ENCODE data around the gene DNAJB2.

DNAJB2 gene

DNA sequence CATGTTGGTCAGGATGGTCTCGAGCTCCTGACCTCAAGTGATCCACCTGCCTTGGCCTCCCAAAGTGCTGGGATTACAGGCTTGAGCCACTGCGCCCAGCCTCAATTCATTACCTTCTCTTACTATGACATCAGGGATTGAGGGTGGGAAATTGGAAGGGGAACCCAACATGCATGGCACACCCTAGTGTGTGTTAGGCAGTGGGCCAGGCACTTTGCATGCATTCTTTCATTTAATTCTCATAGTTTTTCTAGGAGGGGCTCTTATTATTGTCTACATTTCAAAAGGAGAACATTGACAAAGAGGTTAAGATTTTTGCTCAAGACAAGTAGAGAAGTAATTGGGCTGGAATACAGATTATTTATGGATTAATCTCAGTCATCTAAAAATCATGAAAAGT is 10.9 kb upstream of the DNAJB2 start:
- TF ChIP-seq EZH2phosphoT487 (IDR thresholded peaks at IDR 0.05; ENCODE audit: borderline replicate concordance, low read length) = no peak
- TF ChIP-seq, protein P1, sequence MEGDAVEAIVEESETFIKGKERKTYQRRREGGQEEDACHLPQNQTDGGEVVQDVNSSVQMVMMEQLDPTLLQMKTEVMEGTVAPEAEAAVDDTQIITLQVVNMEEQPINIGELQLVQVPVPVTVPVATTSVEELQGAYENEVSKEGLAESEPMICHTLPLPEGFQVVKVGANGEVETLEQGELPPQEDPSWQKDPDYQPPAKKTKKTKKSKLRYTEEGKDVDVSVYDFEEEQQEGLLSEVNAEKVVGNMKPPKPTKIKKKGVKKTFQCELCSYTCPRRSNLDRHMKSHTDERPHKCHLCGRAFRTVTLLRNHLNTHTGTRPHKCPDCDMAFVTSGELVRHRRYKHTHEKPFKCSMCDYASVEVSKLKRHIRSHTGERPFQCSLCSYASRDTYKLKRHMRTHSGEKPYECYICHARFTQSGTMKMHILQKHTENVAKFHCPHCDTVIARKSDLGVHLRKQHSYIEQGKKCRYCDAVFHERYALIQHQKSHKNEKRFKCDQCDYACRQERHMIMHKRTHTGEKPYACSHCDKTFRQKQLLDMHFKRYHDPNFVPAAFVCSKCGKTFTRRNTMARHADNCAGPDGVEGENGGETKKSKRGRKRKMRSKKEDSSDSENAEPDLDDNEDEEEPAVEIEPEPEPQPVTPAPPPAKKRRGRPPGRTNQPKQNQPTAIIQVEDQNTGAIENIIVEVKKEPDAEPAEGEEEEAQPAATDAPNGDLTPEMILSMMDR (IDR thresholded peaks at IDR 0.05; ENCODE audit: low read depth, low read length, poor library complexity, severe bottlenecking) = no peak
- H3K9me2 ChIP-seq (replicated peaks; ENCODE audit: control insufficient read depth, low read length) = no peaks in the 10 kb centered on the region
- no peaks in the 10 kb centered on the region for H3K4me1 ChIP-seq (ENCODE audit: control insufficient read depth, low read length)
- H3K27ac ChIP-seq (ENCODE audit: low read depth, low read length) = no peak overlapping the region
- no peaks in the 10 kb centered on the region for H4K20me1 ChIP-seq (ENCODE audit: control insufficient read depth, insufficient read depth, low read depth, low read length)
- no peaks in the 10 kb centered on the region for H3K36me3 ChIP-seq (ENCODE audit: control insufficient read depth, low read length)
- H3K9me3 ChIP-seq (ENCODE audit: control insufficient read depth, insufficient read depth, low read length) = no peaks in the 10 kb centered on the region
- no peak overlapping the region for H3K4me2 ChIP-seq (ENCODE audit: low read length)
- 0 out of 2 replicates have a peak, but pooled peaks cover 3% of the 10 kb centered on the region for H3K27me3 ChIP-seq (ENCODE audit: control insufficient read depth, low read length)
- H3F3A ChIP-seq (ENCODE audit: control insufficient read depth, insufficient read depth) = no peaks in the 10 kb centered on the region
- no peaks in the 10 kb centered on the region for H3K79me2 ChIP-seq (ENCODE audit: control insufficient read depth, low read length)
- H3K4me3 ChIP-seq (ENCODE audit: low read length) = no peak overlapping the region

DNA sequence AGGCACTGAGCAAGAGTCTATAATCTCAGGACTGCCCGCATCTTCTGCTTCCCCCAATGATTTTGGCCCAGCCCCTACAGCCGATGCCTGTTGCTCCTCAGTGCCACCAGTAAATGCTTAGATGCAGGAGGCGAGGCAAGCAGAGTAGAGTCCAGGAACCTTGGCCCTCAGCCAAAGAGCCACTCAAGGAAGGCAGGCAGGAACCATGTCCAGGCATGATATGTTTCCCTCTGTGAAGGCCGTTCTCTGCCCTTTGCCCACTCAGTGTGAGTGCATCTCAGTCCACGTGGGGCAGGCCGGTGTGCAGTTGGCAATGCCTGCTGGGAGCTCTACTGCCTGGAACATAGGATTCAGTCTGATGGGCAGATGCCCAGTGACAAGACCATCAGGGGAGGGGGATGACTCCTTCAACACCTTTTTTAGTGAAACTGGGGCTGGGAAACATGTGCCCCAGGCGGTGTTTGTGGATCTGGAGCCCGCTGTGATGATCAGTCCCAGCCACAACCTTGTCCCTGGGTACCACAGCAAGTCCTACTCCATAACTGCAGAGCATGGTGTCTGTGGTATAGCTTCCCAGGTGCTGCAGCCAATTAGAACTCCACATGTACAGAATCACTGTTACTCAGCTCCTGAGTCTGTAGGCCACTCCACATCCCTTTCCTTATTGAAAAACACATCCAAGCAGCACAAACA is 9.7 kb upstream of the DNAJB2 start:
- Histone ChIP-seq H3K27ac (ENCODE audit: low read depth, low read length) (no peak overlapping the region), H3K4me3 (ENCODE audit: low read length) (no peak overlapping the region), H3K9me2 (replicated peaks; ENCODE audit: control insufficient read depth, low read length) (no peaks in the 10 kb centered on the region), H3K27me3 (ENCODE audit: control insufficient read depth, low read length) (0 out of 2 replicates have a peak, but pooled peaks cover 3% of the 10 kb centered on the region), H3K79me2 (ENCODE audit: control insufficient read depth, low read length) (no peaks in the 10 kb centered on the region), H3K4me1 (ENCODE audit: control insufficient read depth, low read length) (no peaks in the 10 kb centered on the region), H3K9me3 (ENCODE audit: control insufficient read depth, insufficient read depth, low read length) (no peaks in the 10 kb centered on the region), H3F3A (ENCODE audit: control insufficient read depth, insufficient read depth) (no peaks in the 10 kb centered on the region), H4K20me1 (ENCODE audit: control insufficient read depth, insufficient read depth, low read depth, low read length) (no peaks in the 10 kb centered on the region), H3K36me3 (ENCODE audit: control insufficient read depth, low read length) (no peaks in the 10 kb centered on the region), H3K4me2 (ENCODE audit: low read length) (no peak overlapping the region)
- TF ChIP-seq EZH2phosphoT487 (IDR thresholded peaks at IDR 0.05; ENCODE audit: borderline replicate concordance, low read length) = no peak
- TF ChIP-seq, protein P1 (IDR thresholded peaks at IDR 0.05; ENCODE audit: low read depth, low read length, poor library complexity, severe bottlenecking) = no peak

DNA sequence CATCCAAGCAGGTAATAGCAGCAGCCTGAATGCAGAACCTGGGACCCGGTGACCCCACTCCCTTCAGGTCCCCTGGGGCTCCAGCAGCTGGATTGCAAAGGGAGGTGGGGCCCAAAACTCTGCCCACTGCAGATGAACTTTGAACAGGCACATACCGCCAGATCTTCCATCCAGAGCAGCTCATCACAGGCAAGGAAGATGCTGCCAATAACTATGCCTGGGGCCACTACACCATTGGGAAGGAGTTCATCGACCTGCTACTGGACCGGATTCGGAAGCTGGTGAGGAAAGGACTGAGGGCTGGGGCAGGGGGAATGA is 9.2 kb upstream of the DNAJB2 start:
- Histone ChIP-seq H3K79me2 (ENCODE audit: control insufficient read depth, low read length) (no peaks in the 10 kb centered on the region), H3K4me3 (ENCODE audit: low read length) (no peak overlapping the region), H3K4me2 (ENCODE audit: low read length) (no peak overlapping the region), H3K9me2 (replicated peaks; ENCODE audit: control insufficient read depth, low read length) (no peaks in the 10 kb centered on the region), H3K27ac (ENCODE audit: low read depth, low read length) (no peak overlapping the region), H3F3A (ENCODE audit: control insufficient read depth, insufficient read depth) (no peaks in the 10 kb centered on the region), H4K20me1 (ENCODE audit: control insufficient read depth, insufficient read depth, low read depth, low read length) (no peaks in the 10 kb centered on the region), H3K9me3 (ENCODE audit: control insufficient read depth, insufficient read depth, low read length) (no peaks in the 10 kb centered on the region), H3K27me3 (ENCODE audit: control insufficient read depth, low read length) (0 out of 2 replicates have a peak, but pooled peaks cover 3% of the 10 kb centered on the region), H3K36me3 (ENCODE audit: control insufficient read depth, low read length) (no peaks in the 10 kb centered on the region), H3K4me1 (ENCODE audit: control insufficient read depth, low read length) (no peaks in the 10 kb centered on the region)
- TF ChIP-seq, protein P1 (IDR thresholded peaks at IDR 0.05; ENCODE audit: low read depth, low read length, poor library complexity, severe bottlenecking) = no peak
- TF ChIP-seq EZH2phosphoT487 (IDR thresholded peaks at IDR 0.05; ENCODE audit: borderline replicate concordance, low read length) = no peak

Measured in DOHH2 (cell line).